ENCODE results near the gene SERTAD4. TPM values are rescaled to one million over a fixed set of nuclear protein-coding genes. Genes with fewer than 3 reads are reported as not detected.

SERTAD4 gene
- total RNA-seq, 6 donors from 2014 or later, result 2.0 to 11.5 (median 5.5) TPM

- peaks cover 22 to 32% (median 26%) of the 10 kb centered on the region in 4 donors for H3K4me1 ChIP-seq
- no peak overlapping the region for H3K27ac ChIP-seq
- H3K36me3 ChIP-seq, result no peaks in the 10 kb centered on the region
- peak; percentile 28 to 61 for DNase-seq
- peaks cover 0 to 9% (median 0%) of the 10 kb centered on the region in 4 donors for H3K27me3 ChIP-seq
- no peaks in the 10 kb centered on the region for H3K9me3 ChIP-seq
- peak overlapping the region in 3 of 4 donors; percentile 49 to 62 (median 60) for H3K4me3 ChIP-seq
- 20 to 23% methylated on average over 11 of the region's 11 CpGs for WGBS, 2 donors
- no peak for TF ChIP-seq EP300 (IDR thresholded peaks at IDR 0.05)
- no peak for TF ChIP-seq POLR2AphosphoS5 (IDR thresholded peaks at IDR 0.05)
- TF ChIP-seq POLR2A (IDR thresholded peaks at IDR 0.05), result no peak
- no peak for TF ChIP-seq CTCF (IDR thresholded peaks at IDR 0.05)
- peak in 1 of 2 donors; percentile 51 for ATAC-seq (ENCODE audit: low FRiP score in 2 of 2)
Measured at GRCh38 chr1:210250665-210250997, 18.0 kb downstream of the SERTAD4 start.

GRCh38 chr1:210250998-210251679, 18.5 kb downstream of the SERTAD4 start:
- Histone ChIP-seq H3K27me3 (peaks cover 0 to 9% (median 0%) of the 10 kb centered on the region in 4 donors), H3K9me3 (no peaks in the 10 kb centered on the region), H3K27ac (peak overlapping the region in 1 of 4 donors; percentile 35), H3K4me3 (peak overlapping the region; percentile 17 to 62 (median 54)), H3K36me3 (no peaks in the 10 kb centered on the region), H3K4me1 (peaks cover 22 to 31% (median 26%) of the 10 kb centered on the region in 4 donors)
- TF ChIP-seq EP300 (IDR thresholded peaks at IDR 0.05) (no peak), CTCF (IDR thresholded peaks at IDR 0.05) (no peak), POLR2A (IDR thresholded peaks at IDR 0.05) (no peak), POLR2AphosphoS5 (IDR thresholded peaks at IDR 0.05) (no peak)
- DNase-seq, result peak; percentile 46 to 88
- 1 to 4% methylated on average over 11 to 18 of the region's 37 CpGs for WGBS, 2 donors
- peak; percentile 42 to 49 for ATAC-seq (ENCODE audit: low FRiP score in 2 of 2)

DNA sequence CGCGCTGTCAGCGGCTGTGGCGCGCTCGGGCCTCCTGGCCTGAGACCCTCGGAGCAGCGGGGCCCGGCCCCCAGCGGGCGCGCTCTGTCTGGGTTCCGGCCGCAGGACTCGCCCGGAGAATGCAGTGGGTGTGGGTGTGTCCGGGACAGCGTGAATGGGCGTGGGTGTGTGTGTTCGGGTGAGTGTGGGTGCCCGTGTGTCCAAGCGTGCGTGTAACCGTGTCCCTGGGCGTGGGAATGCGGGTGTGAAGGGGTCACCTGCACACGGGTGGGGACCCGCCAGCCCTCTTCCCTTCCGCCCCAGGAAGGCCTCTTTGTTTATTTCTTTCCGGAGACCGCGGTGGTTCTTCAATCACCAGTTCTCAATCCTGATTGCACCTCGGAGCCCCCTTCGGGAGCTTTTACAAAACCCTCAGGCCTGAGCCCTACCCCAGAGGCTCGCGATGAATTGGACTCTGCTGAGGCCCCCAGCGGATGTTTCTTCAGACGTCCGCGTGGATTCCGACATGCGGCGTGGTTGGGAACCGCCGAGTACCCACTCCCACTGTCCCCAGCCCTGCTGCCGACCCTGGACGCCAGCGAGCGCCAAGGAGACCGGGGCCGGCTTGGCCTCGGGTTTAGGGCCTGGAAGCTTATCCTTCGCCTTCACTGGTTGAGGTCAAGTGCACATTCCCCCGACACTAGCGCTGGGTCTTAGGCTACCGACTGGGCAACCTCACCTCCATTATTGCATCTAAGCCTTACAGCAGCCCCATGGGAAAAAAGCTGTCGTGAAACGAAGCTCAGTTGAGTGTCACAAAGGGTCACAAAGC, 19.3 kb downstream of the SERTAD4 start:
- DNase-seq (peak in 1 of 2 donors; percentile 72), ATAC-seq (ENCODE audit: low FRiP score in 2 of 2) (peak; percentile 25 to 55)
- no peaks in the 10 kb centered on the region for H3K9me3 ChIP-seq
- 13 to 45% methylated on average over 11 to 42 of the region's 58 CpGs for WGBS, 2 donors
- no peaks in the 10 kb centered on the region for H3K36me3 ChIP-seq
- H3K4me3 ChIP-seq, result peak overlapping the region in 3 of 4 donors; percentile 49 to 62 (median 60)
- peaks cover 22 to 30% (median 24%) of the 10 kb centered on the region in 4 donors for H3K4me1 ChIP-seq
- TF ChIP-seq POLR2AphosphoS5 (IDR thresholded peaks at IDR 0.05) (no peak), CTCF (IDR thresholded peaks at IDR 0.05) (no peak), POLR2A (IDR thresholded peaks at IDR 0.05) (no peak), EP300 (IDR thresholded peaks at IDR 0.05) (no peak)
- peaks cover 0 to 9% (median 0%) of the 10 kb centered on the region in 4 donors for H3K27me3 ChIP-seq
- peak overlapping the region in 1 of 4 donors; percentile 35 for H3K27ac ChIP-seq

GRCh38 chr1:210252621-210253051, 20.0 kb downstream of the SERTAD4 start:
- H3K9me3 ChIP-seq, result no peaks in the 10 kb centered on the region
- no peak overlapping the region for H3K27ac ChIP-seq
- WGBS, 2 donors, result 12 to 23% methylated on average over 9 to 20 of the region's 29 CpGs
- peak overlapping the region in 3 of 4 donors; percentile 12 to 62 (median 38) for H3K4me3 ChIP-seq
- no peaks in the 10 kb centered on the region for H3K36me3 ChIP-seq
- ATAC-seq (ENCODE audit: low FRiP score in 2 of 2), result peak; percentile 4 to 35
- DNase-seq, result peak; percentile 70 to 85
- peaks cover 22 to 30% (median 24%) of the 10 kb centered on the region in 4 donors for H3K4me1 ChIP-seq
- no peak for TF ChIP-seq POLR2AphosphoS5 (IDR thresholded peaks at IDR 0.05)
- TF ChIP-seq POLR2A (IDR thresholded peaks at IDR 0.05), result no peak
- TF ChIP-seq EP300 (IDR thresholded peaks at IDR 0.05), result no peak
- TF ChIP-seq CTCF (IDR thresholded peaks at IDR 0.05), result no peak
- H3K27me3 ChIP-seq, result peaks cover 0 to 9% (median 0%) of the 10 kb centered on the region in 4 donors
